Fibroblast of lung (primary cell): ENCODE results near the gene CNTN4. TPM values are rescaled to one million over a fixed set of nuclear protein-coding genes. Genes with fewer than 3 reads are reported as not detected.

ENCODE experiments used
- DNase-seq, 2 donors: peaks; one replicate each; pipeline versions ENCODE4 v3.0.0 to v3.0.0-alpha.2; 2010; ENCODE audit warnings: low read depth in 2 of 2
- H2AFZ ChIP-seq: 2 replicates; pipeline ENCODE4 v1.5.1; 2012; ENCODE audit warnings: low read length, control low read depth, inconsistent platforms
- H3K27ac ChIP-seq: 2 replicates; pipeline ENCODE4 v1.5.1; 2011; ENCODE audit warnings: low read length, control low read depth; ENCODE audit not compliant: insufficient read depth
- H3K27me3 ChIP-seq: 2 replicates; pipeline ENCODE4 v1.5.1; 2011; ENCODE audit warnings: mild to moderate bottlenecking, low read length; ENCODE audit not compliant: control insufficient read depth, insufficient read depth
- H3K36me3 ChIP-seq: 2 replicates; pipeline ENCODE4 v1.5.1; 2011; ENCODE audit warnings: low read length; ENCODE audit not compliant: control insufficient read depth, insufficient read depth
- H3K4me1 ChIP-seq: 2 replicates; pipeline ENCODE4 v1.5.1; 2011; ENCODE audit warnings: low read length; ENCODE audit not compliant: control insufficient read depth, insufficient read depth; ENCODE audit errors: extremely low read depth
- H3K4me2 ChIP-seq: 2 replicates; pipeline ENCODE4 v1.5.1; 2011; ENCODE audit warnings: low read length, control low read depth; ENCODE audit not compliant: insufficient read depth; ENCODE audit errors: extremely low read depth
- H3K4me3 ChIP-seq, 4 experiments: fragments of 200-600 bp in 1 of 4; sonication (generic) in 1 of 4; replicated peaks in 1 of 4; 2 replicates each; pipeline ENCODE4 v1.5.1; 2011 to 2016; ENCODE audit warnings: low read length in 4 of 4, low read depth in 3 of 4, mild to moderate bottlenecking in 3 of 4, control low read depth in 2 of 4, inconsistent platforms in 1 of 4, mixed read lengths in 1 of 4; ENCODE audit not compliant: insufficient read depth in 1 of 4; ENCODE audit errors: control extremely low read depth in 1 of 4
- H3K79me2 ChIP-seq: 2 replicates; pipeline ENCODE4 v1.5.1; 2012; ENCODE audit warnings: mild to moderate bottlenecking, low read length, inconsistent platforms; ENCODE audit not compliant: control insufficient read depth, insufficient read depth
- H3K9ac ChIP-seq: 2 replicates; pipeline ENCODE4 v1.5.1; 2011; ENCODE audit warnings: mild to moderate bottlenecking, low read length, control low read depth; ENCODE audit not compliant: insufficient read depth
- H3K9me3 ChIP-seq: 2 replicates; pipeline ENCODE4 v1.5.1; 2012; ENCODE audit warnings: low read depth, low read length; ENCODE audit not compliant: control insufficient read depth, insufficient read depth
- H4K20me1 ChIP-seq: 2 replicates; pipeline ENCODE4 v1.5.1; 2011; ENCODE audit warnings: low read length; ENCODE audit not compliant: control insufficient read depth, insufficient read depth; ENCODE audit errors: extremely low read depth
- CTCF ChIP-seq, 2 donors: IDR thresholded peaks in 1 of 2; conservative IDR thresholded peaks in 1 of 2; 1 replicate in 1 of 2; 2 replicates in 1 of 2; pipeline ENCODE4 v1.5.1; 2011 to 2012; ENCODE audit warnings: low read length in 2 of 2, control low read depth in 1 of 2, inconsistent platforms in 1 of 2, low read depth in 1 of 2, mild to moderate bottlenecking in 1 of 2
- EZH2 ChIP-seq: IDR thresholded peaks from 2 replicates; pipeline ENCODE4 v1.5.1; 2012; ENCODE audit warnings: low read length, control low read depth, mild to moderate bottlenecking; ENCODE audit errors: missing control alignments
- polyA plus RNA-seq, 2 donors: library from polyadenylated mRNA; depleted of rRNA in 1 of 2; stranded (reverse) in 1 of 2; unstranded in 1 of 2; fragments of >200 nt; gene quantifications; 2 replicates each; pipeline ENCODE4 v1.2.1, GENCODE V29; 2011 to 2012; ENCODE audit warnings: missing spikeins in 1 of 2
- total RNA-seq: library from RNA; depleted of rRNA; stranded (reverse); fragments of >200 nt; gene quantifications from 2 replicates; pipeline ENCODE4 v1.2.1, GENCODE V29; 2014

Gene CNTN4
- total and polyA plus RNA-seq, 2 donors (not counting 1 experiment from before 2014, with no cell fraction given), result 0.17 to 0.69 TPM

GRCh38 chr3:2099779-2100191, 1.1 kb downstream of the CNTN4 start:
- no peak overlapping the region for H3K9ac ChIP-seq
- no peaks in the 10 kb centered on the region for H3K4me1 ChIP-seq
- H3K27me3 ChIP-seq, result peaks cover 7% of the 10 kb centered on the region
- DNase-seq, result no peak
- no peak overlapping the region for H3K27ac ChIP-seq
- no peak overlapping the region for H3K4me3 ChIP-seq
- H2AFZ ChIP-seq, result no peak overlapping the region
- H3K79me2 ChIP-seq, result no peaks in the 10 kb centered on the region
- no peaks in the 10 kb centered on the region for H3K9me3 ChIP-seq
- H4K20me1 ChIP-seq, result no peaks in the 10 kb centered on the region
- H3K4me2 ChIP-seq, result no peak overlapping the region
- TF ChIP-seq EZH2 (no peak), CTCF (conservative IDR thresholded peaks at IDR 0.05 in 1 of 2, IDR thresholded peaks at IDR 0.05 in 1 of 2; ENCODE audit: low read depth in 1 of 2, low read length in 2 of 2) (no peak)
- H3K36me3 ChIP-seq, result no peaks in the 10 kb centered on the region

- no peaks in the 10 kb centered on the region for H3K27me3 ChIP-seq
- TF ChIP-seq CTCF (conservative IDR thresholded peaks at IDR 0.05 in 1 of 2, IDR thresholded peaks at IDR 0.05 in 1 of 2; ENCODE audit: low read depth in 1 of 2, low read length in 2 of 2) (no peak), EZH2 (no peak)
- no peak overlapping the region for H3K27ac ChIP-seq
- no peaks in the 10 kb centered on the region for H3K4me1 ChIP-seq
- H3K4me3 ChIP-seq, result no peak overlapping the region
- DNase-seq, result no peak
- H3K9me3 ChIP-seq, result no peaks in the 10 kb centered on the region
- no peaks in the 10 kb centered on the region for H3K79me2 ChIP-seq
- H3K36me3 ChIP-seq, result no peaks in the 10 kb centered on the region
- no peaks in the 10 kb centered on the region for H4K20me1 ChIP-seq
- H2AFZ ChIP-seq, result no peak overlapping the region
- no peak overlapping the region for H3K9ac ChIP-seq
- H3K4me2 ChIP-seq, result no peak overlapping the region
Observed at GRCh38 chr3:2106438-2106837, 7.8 kb downstream of the CNTN4 start.

- no peaks in the 10 kb centered on the region for H3K36me3 ChIP-seq
- no peak for DNase-seq
- no peak overlapping the region for H3K4me2 ChIP-seq
- H2AFZ ChIP-seq, result no peak overlapping the region
- no peak overlapping the region for H3K9ac ChIP-seq
- H3K27me3 ChIP-seq, result no peaks in the 10 kb centered on the region
- no peaks in the 10 kb centered on the region for H3K4me1 ChIP-seq
- H3K27ac ChIP-seq, result no peak overlapping the region
- no peaks in the 10 kb centered on the region for H3K79me2 ChIP-seq
- H3K9me3 ChIP-seq, result no peaks in the 10 kb centered on the region
- TF ChIP-seq CTCF (conservative IDR thresholded peaks at IDR 0.05 in 1 of 2, IDR thresholded peaks at IDR 0.05 in 1 of 2; ENCODE audit: low read depth in 1 of 2, low read length in 2 of 2), result no peak
- no peak for TF ChIP-seq EZH2
- H3K4me3 ChIP-seq, result no peak overlapping the region
- no peaks in the 10 kb centered on the region for H4K20me1 ChIP-seq
Observed at GRCh38 chr3:2110597-2111117, 12.0 kb downstream of the CNTN4 start.
